Endothelial cell of umbilical vein (primary cell): Measurements from ENCODE around the gene RAB17. TPM values are rescaled to one million over a fixed set of nuclear protein-coding genes. Genes with fewer than 3 reads are reported as not detected.

ENCODE experiments used
- BruUV-seq: library from RNA; stranded (reverse); fragments of 400-500 nt; replicated peaks from 2 replicates; lab custom pipeline; 2021; lab: Mats Ljungman, UMichigan
- CTCF ChIA-PET: fragments of 300-600, 350-600 bp; sonication (Branson Sonifier 250); formaldehyde crosslinking; loops from one replicate; lab custom pipeline; 2021; ENCODE audit warnings: antibody characterized with exemption, inconsistent platforms; lab: Charles Lee
- POLR2A ChIA-PET: fragments of 300-600, 350-600 bp; sonication (Branson Sonifier 250); formaldehyde crosslinking; loops from one replicate; lab custom pipeline; 2021; ENCODE audit warnings: antibody characterized with exemption, inconsistent platforms; lab: Charles Lee
- DNase-seq: peaks from one replicate; pipeline ENCODE4 v3.0.0-alpha.2; 2011; ENCODE audit warnings: low read depth, low spot score
- FAIRE-seq: peaks from 2 replicates; lab custom pipeline; 2011; peaks lifted over from hg19 to GRCh38; lab: Jason Lieb, UNC
- H2AFZ ChIP-seq: 2 replicates; pipeline ENCODE4 v1.6.0; 2012; ENCODE audit warnings: low read depth, low read length, control low read depth, inconsistent platforms
- H3K27ac ChIP-seq: 2 replicates; pipeline ENCODE4 v1.5.1; 2011; ENCODE audit warnings: low read depth, mild to moderate bottlenecking, control low read depth, low read length, moderate library complexity; ENCODE audit not compliant: insufficient read depth
- H3K27me3 ChIP-seq, 2 experiments: 2 replicates each; pipeline versions ENCODE4 v1.6.0 to v1.6.1; 2011; ENCODE audit warnings: low read length in 2 of 2, mixed read lengths in 1 of 2; ENCODE audit not compliant: control insufficient read depth in 2 of 2, insufficient read depth in 2 of 2
- H3K36me3 ChIP-seq, 2 experiments: 2 replicates in 1 of 2; 3 replicates in 1 of 2; pipeline ENCODE4 v1.5.1; 2011; ENCODE audit warnings: low read length in 2 of 2, mild to moderate bottlenecking in 1 of 2, moderate library complexity in 1 of 2; ENCODE audit not compliant: control insufficient read depth in 2 of 2, insufficient read depth in 2 of 2; ENCODE audit errors: extremely low read depth in 1 of 2
- H3K4me1 ChIP-seq: 3 replicates; pipeline ENCODE4 v1.5.1; 2011; ENCODE audit warnings: mild to moderate bottlenecking, low read length; ENCODE audit not compliant: control insufficient read depth, insufficient read depth; ENCODE audit errors: extremely low read depth
- H3K4me2 ChIP-seq: 2 replicates; pipeline ENCODE4 v1.6.1; 2011; ENCODE audit warnings: low read length, control low read depth, mixed read lengths; ENCODE audit not compliant: insufficient read depth
- H3K4me3 ChIP-seq, 3 experiments: fragments of 200-600 bp in 1 of 3; sonication (generic), shearing (Covaris generic) in 1 of 3; replicated peaks in 1 of 3; 2 replicates each; pipeline ENCODE4 v1.5.1; 2011 to 2016; ENCODE audit warnings: control low read depth in 3 of 3, low read length in 3 of 3, mild to moderate bottlenecking in 2 of 3, inconsistent platforms in 1 of 3, low read depth in 1 of 3, moderate library complexity in 1 of 3; ENCODE audit not compliant: insufficient read depth in 1 of 3
- H3K79me2 ChIP-seq: 2 replicates; pipeline ENCODE4 v1.6.0; 2012; ENCODE audit warnings: low read length, inconsistent platforms; ENCODE audit not compliant: control insufficient read depth, insufficient read depth
- H3K9ac ChIP-seq: replicated peaks from 2 replicates; pipeline ENCODE3; 2011; ENCODE audit warnings: low read length, control low read depth; ENCODE audit not compliant: insufficient read depth; ENCODE audit errors: extremely low read depth
- H3K9me1 ChIP-seq: replicated peaks from 3 replicates; pipeline ENCODE4 v1.6.0; 2011; ENCODE audit warnings: mild to moderate bottlenecking, low read length; ENCODE audit not compliant: control insufficient read depth, insufficient read depth; ENCODE audit errors: extremely low read depth
- H3K9me3 ChIP-seq: replicated peaks from 2 replicates; pipeline ENCODE4 v1.5.1; 2012; ENCODE audit warnings: low read length, inconsistent platforms; ENCODE audit not compliant: control insufficient read depth, insufficient read depth
- H4K20me1 ChIP-seq: replicated peaks from 2 replicates; pipeline ENCODE3; 2011; ENCODE audit warnings: mild to moderate bottlenecking, low read length; ENCODE audit not compliant: control insufficient read depth, insufficient read depth; ENCODE audit errors: extremely low read depth
- EZH2 ChIP-seq: IDR thresholded peaks from 2 replicates; pipeline ENCODE4 v1.6.1; 2012; ENCODE audit warnings: borderline replicate concordance, low read depth, mild to moderate bottlenecking, moderate library complexity, low read length, inconsistent platforms; ENCODE audit not compliant: severe bottlenecking
- FOS ChIP-seq: IDR thresholded peaks from 2 replicates; pipeline ENCODE4 v1.6.1; 2011; ENCODE audit warnings: mild to moderate bottlenecking, low read length, moderate library complexity, borderline replicate concordance; ENCODE audit not compliant: insufficient read depth
- GATA2 ChIP-seq: IDR thresholded peaks from 2 replicates; pipeline ENCODE4 v1.7.0; 2011; ENCODE audit warnings: low read depth, mild to moderate bottlenecking, moderate library complexity, mixed read lengths, low read length; ENCODE audit not compliant: insufficient read length, insufficient read depth
- JUN ChIP-seq: IDR thresholded peaks from 2 replicates; pipeline ENCODE4 v1.6.1; 2011; ENCODE audit warnings: borderline replicate concordance, low read depth; ENCODE audit not compliant: insufficient read length, insufficient read depth
- MYC ChIP-seq: IDR thresholded peaks from one replicate; pipeline ENCODE4 v1.6.1; 2011; ENCODE audit warnings: mild to moderate bottlenecking, low read depth, low read length
- POLR2A ChIP-seq: IDR thresholded peaks from 2 replicates; pipeline ENCODE4 v1.6.1; 2012; ENCODE audit warnings: low read depth, mild to moderate bottlenecking, control low read depth, low read length
- POLR2AphosphoS5 ChIP-seq: IDR thresholded peaks from 2 replicates; pipeline ENCODE4 v1.6.1; 2012; ENCODE audit warnings: low read depth, mild to moderate bottlenecking, control low read depth, low read length, moderate library complexity; ENCODE audit not compliant: insufficient read depth
- dilution Hi-C: fragments of 300-500 bp; cut with MboI; formaldehyde crosslinking; loops from one replicate; pipeline ENCODE4 v1.15.0; 2019; ENCODE audit warnings: low sequenced_read_pairs; ENCODE audit not compliant: extremely low pct_ligation_motif_present
- intact Hi-C: fragments of 100-400 bp; cut with micrococcal nuclease; formaldehyde crosslinking; loops from one replicate; pipeline ENCODE4 v1.10.0; 2022
- polyA plus RNA-seq, 4 experiments: library from polyadenylated mRNA; depleted of rRNA in 3 of 4; stranded (reverse) in 3 of 4; unstranded in 1 of 4; fragments of >200 nt; gene quantifications; 2 replicates each; pipeline versions ENCODE4 v1.2.1 to v1.2.3, GENCODE V29; 2011 to 2012; ENCODE audit warnings: missing spikeins in 1 of 4
- total RNA-seq: library from RNA; stranded (reverse); gene quantifications from 2 replicates; pipeline ENCODE4 v1.2.3, GENCODE V29; 2021
- TF ChIP-seq, protein P1 (sequence below), 2 donors: IDR thresholded peaks; 1 replicate in 1 of 2; 2 replicates in 1 of 2; pipeline ENCODE4 v1.5.1; 2011; ENCODE audit warnings: low read length in 2 of 2, mild to moderate bottlenecking in 2 of 2, moderate library complexity in 2 of 2, control low read depth in 1 of 2, inconsistent platforms in 1 of 2, low read depth in 1 of 2; ENCODE audit not compliant: insufficient read depth in 1 of 2; ENCODE audit errors: extremely low read depth in 1 of 2
- TF ChIP-seq, protein P2 (sequence below): IDR thresholded peaks from 2 replicates; pipeline ENCODE4 v1.6.1; 2011; ENCODE audit not compliant: insufficient read depth, insufficient read length

RAB17 gene
- total and polyA plus RNA-seq, 2 donors (not counting 3 experiments of a cell fraction or from before 2014, with no cell fraction given), result 0.41 to 0.77 TPM

DNA sequence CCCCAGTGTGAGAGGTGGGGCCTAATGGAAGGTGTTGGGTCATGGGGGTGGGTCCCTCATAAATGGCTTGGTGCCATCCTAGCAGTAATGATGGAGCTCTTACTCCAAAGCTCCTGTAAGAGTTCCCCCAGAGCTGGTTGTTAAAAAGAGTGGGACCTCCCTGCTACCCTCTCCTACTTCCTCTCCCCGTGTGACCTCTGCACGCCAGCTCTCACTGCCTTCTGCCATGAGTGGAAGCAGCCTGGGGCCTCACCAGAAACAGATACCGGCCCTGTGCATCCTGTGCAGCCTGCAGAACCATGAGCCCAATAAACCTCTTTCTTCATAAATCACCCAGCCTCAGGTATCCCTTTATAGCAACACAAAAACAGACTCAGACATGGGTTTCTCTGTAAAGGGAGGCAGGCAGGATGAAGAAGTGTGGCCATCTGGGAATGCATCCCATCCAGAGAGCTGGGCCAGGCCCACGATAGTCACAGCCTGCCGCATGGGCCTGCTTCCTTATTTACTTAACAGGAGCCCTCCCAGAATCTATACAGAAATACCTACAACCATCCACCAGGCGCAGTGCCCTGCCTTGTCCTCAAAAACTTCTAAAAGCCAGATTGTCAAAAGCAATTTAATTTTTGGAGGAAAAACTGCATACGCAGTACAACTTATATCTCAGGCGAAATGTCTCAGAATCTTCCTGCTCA, 16.7 kb downstream of the RAB17 start:
- DNase-seq (no peak), FAIRE-seq (no peak)
- Histone ChIP-seq H3K9me3 (no peaks in the 10 kb centered on the region), H3K9me1 (no peaks in the 10 kb centered on the region), H3K4me3 (no peak overlapping the region), H3K27me3 (no peaks in the 10 kb centered on the region), H3K79me2 (no peaks in the 10 kb centered on the region), H2AFZ (no peak overlapping the region), H3K4me2 (no peak overlapping the region), H3K27ac (no peak overlapping the region), H3K36me3 (no peaks in the 10 kb centered on the region), H3K9ac (no peak overlapping the region), H4K20me1 (no peaks in the 10 kb centered on the region), H3K4me1 (no peaks in the 10 kb centered on the region)
- dilution Hi-C loops (no loop called here), intact Hi-C loops (loop anchor here (2.0 kb wide), 1 partner anchor 409 kb away; no protein-coding TSS in a partner anchor)
- ChIA-PET POLR2A (no interaction called here), CTCF (interaction anchor here (0.5 to 7.7 kb wide), 10 partner anchors 8 to 481 kb away, joined by 3 to 295 read pairs (median 42); no protein-coding TSS in a partner anchor)
- no TSS peak for BruUV-seq
- no peak for TF ChIP-seq POLR2A
- TF ChIP-seq, protein P1, sequence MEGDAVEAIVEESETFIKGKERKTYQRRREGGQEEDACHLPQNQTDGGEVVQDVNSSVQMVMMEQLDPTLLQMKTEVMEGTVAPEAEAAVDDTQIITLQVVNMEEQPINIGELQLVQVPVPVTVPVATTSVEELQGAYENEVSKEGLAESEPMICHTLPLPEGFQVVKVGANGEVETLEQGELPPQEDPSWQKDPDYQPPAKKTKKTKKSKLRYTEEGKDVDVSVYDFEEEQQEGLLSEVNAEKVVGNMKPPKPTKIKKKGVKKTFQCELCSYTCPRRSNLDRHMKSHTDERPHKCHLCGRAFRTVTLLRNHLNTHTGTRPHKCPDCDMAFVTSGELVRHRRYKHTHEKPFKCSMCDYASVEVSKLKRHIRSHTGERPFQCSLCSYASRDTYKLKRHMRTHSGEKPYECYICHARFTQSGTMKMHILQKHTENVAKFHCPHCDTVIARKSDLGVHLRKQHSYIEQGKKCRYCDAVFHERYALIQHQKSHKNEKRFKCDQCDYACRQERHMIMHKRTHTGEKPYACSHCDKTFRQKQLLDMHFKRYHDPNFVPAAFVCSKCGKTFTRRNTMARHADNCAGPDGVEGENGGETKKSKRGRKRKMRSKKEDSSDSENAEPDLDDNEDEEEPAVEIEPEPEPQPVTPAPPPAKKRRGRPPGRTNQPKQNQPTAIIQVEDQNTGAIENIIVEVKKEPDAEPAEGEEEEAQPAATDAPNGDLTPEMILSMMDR (IDR thresholded peaks at IDR 0.05; ENCODE audit: extremely low read depth in 1 of 2, insufficient read depth in 1 of 2, low read depth in 1 of 2, low read length in 2 of 2), result no peak
- no peak for TF ChIP-seq POLR2AphosphoS5
- TF ChIP-seq MYC, result no peak
- no peak for TF ChIP-seq GATA2
- no peak for TF ChIP-seq FOS
- TF ChIP-seq, protein P2, sequence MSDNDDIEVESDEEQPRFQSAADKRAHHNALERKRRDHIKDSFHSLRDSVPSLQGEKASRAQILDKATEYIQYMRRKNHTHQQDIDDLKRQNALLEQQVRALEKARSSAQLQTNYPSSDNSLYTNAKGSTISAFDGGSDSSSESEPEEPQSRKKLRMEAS, result no peak
- no peak for TF ChIP-seq EZH2
- TF ChIP-seq JUN, result no peak
